ENCODE results near the gene NRP1. TPM values are rescaled to one million over a fixed set of nuclear protein-coding genes. Genes with fewer than 3 reads are reported as not detected.
"Not testable (repeated sequence)": the region's sequence is repeated elsewhere in the genome, so short reads cannot be mapped to it uniquely, and the experiment has no call there.

The NRP1 gene
- 1 to 10 TPM; 1.9 to 2.0 TPM for total RNA-seq

DNA sequence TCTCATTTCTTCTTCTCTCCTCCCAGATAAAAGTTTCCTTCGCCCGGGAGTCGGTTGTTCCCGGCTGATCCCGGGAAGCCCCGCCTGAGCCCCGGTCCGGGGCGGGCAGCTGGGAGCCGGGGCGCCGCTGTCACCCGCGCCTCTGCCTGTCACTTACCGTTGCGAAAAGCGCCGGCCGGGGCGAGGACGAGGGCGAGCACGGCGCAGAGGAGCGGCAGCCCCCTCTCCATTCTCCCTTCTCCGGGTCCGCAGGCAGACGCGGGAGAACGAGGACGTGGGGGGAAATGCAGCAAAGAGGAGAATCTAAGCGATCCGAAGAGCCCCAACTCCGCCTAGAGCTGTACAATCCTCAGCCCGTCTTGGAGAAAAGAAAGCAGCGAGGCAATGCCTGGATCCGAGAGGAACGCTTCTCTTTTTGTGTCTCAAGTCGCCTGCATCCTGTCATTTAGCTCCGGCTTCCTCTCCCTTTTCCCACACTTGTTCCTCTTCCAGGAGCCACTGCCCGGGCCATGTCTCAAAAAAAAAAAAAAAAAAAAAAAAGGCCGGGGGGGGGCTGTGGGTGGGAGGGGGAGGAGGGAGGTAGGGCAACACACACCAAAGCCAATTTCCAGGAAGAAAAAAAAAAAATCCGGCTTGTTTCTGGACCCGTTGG lies at the start of gene NRP1:
NRP1 (minus strand) TSS at position 515 of the 652 bp plus-strand sequence; CDS start at position 230, 285 bp downstream.
- CTCF ChIA-PET, result interaction anchor here (1.8 kb wide), 1 partner anchor 141 kb away, joined by 5 read pairs; no protein-coding TSS in a partner anchor
- POLR2A ChIA-PET, result no interaction called here

DNA sequence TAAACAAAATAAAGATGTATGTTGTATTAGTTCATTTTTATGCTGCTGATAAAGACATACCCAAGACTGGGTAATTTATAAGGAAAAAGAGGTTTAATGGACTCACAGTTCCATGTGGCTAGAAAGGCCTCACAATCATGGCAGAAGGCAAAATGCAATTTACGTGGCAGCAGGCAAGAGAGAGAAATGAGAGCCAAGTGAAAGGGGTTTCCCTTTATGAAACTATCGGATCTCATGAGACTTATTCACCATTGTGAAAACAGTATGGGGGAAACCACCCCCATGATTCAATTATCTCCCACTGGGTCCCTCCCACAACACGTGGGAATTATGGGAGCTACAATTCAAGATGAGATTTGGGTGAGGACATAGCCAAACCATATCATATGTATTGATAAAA lies 49.7 kb upstream of the NRP1 start:
- POLR2A ChIA-PET, CTCF ChIA-PET: not testable (repeated sequence)

DNA sequence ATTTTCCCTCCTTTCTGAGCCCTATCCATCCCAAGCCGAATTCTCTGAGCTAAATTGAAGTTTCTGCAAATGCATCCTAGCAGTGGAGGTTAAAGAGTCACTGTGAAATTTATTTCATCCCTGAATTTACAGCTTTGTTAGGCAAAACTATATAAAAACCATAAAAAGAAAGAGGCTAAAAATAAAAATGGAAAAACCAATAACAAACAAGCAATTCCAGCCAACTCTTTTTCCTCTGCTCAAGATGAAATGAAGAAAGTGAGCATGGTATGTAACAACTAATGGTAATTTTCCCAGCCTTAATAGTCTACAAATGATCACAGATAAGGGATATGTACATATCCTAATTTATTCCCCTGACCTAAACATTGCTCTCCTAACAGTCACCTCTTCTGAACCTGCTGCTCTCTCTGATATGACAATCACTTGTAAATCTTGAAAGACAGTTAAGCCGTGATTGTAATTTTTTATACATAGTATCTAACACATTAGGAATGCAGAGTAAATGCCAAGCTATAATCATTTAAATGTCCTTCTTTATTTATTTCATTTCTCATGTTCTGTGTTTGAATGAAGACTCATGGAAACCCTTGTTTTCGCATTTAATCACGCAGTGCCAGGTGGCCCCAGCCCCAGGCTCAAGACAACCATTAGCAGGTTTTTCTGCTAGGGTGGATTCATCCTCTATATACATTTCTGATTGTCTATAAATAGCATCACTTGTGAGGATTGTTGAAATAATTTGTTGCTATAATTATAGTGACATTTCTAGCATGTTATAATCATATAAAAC lies 48.6 kb upstream of the NRP1 start:
- POLR2A ChIA-PET, result no interaction called here
- CTCF ChIA-PET, result no interaction called here

DNA sequence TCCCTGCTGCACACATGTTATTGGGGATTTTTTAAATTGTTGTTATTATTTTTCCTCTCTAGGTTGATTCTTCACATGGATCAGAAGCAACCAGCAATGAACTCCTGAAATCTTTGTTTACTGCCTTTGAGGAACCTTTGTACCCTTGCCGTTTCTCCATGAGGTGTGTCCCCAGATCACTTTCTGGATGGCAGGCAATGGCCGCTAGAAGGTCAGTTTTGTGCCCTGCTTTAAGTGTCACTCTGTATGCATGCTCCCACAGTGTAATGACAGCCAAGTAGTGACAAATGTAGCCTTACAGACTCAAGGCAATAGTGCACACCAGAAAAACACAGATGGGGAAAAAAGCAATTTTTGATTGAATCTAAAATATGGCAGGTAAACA lies 47.7 kb upstream of the NRP1 start:
- CTCF ChIA-PET, result no interaction called here
- POLR2A ChIA-PET, result no interaction called here

DNA sequence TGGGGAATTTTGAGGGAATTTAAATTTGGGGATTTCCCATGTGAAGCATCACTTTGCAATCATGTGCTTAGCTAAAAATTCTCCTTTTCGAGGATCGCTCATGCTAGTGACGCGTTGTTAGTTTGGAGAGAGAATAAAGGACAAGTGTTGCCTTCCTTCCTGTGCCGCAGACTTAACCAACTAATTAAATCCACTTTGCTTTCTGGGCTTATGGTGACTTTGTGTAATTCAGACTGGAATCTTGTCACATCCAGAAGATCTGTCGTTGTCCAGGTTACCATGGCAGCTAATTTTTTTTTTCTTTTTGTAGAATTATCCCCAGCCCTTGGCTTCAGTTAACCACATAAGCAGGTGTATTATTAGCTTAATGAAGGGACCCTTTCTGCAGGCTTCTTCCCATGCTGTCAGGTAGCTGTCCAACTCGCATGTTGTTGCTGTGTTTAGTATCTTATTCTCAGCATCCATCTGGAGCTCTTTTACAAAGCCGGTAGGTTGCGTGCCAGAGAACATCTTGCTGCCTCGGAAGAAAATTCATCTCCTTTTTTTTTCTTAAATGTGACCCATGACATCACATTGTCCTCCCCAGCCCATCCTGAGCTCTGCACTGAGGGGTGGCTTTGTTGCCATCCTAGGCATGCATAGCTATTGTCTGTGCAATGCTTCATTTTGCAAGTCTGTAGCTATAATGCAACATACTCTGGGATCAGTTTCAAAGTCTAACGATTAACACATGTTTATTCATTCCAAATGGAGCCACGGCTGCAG lies 47.2 kb upstream of the NRP1 start:
- ChIA-PET POLR2A (no interaction called here), CTCF (no interaction called here)

DNA sequence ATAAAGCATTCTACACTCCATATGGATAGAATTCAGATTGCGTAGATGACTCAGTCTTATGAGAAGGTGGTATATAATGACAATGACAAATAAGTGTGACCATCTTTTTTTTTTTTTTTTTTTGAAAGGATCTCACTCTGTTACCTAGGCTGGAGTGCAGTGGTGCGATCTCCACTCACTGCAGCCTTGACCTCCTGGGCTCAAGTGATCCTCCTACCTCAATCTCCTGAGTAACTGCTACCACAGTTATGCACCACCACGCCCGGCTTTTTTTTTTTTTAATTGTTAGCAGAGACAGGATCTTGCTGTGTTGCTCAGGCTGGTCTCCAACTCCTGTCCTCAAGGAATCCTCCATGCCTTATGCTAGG lies 43.2 kb upstream of the NRP1 start:
- ChIA-PET CTCF (no interaction called here), POLR2A (no interaction called here)

DNA sequence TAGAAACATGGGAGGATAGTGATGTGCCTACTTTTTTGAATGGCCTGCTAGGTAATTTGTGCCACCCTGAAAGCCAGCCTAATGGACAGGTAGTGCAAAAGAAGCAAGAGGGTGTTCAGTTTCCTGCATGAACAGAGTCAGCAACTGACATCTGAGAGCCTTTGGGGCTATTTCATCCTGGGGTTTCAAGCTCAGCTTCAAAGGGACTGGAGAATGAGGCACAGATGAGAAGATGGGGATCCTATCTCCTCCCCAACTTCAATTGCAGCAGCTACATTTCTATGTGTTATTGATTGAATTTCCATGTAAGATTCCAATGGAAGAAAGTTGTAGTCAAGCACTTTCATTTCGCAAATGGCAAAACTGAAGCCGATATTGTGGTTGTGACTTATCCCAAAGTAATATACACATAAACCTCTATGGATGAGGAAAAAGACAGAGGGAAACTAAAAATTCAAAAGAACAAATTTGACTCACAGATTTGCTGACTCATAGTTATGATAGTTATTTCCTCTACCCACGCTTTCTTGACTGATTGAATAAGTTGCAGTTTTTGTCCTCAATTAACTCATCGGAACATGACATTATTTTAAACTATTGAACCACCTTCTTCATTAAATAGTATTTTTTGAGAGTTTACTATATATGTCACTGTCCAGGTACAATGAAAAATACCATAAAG lies 42.6 kb upstream of the NRP1 start:
- ChIA-PET CTCF (no interaction called here), POLR2A (no interaction called here)

DNA sequence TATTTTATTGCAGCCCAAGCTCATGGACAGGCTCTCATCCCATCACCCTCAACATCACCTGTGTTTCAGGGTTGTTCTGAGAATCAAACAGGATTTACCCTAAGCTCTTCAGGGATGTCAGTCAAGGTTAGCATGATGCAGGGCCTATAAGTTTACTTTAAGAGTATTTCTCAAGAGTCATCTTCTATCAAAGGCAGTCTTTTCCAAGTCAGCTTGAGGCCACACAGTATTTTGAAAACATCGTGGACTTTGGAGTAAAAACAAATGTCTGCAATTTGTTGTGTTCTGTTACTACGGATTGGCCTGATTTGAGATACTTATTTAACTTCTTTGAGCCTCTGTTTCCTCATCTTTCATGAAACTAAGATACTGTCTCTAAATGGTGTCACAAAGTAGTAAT lies 42.0 kb upstream of the NRP1 start:
- ChIA-PET CTCF (no interaction called here), POLR2A (no interaction called here)

DNA sequence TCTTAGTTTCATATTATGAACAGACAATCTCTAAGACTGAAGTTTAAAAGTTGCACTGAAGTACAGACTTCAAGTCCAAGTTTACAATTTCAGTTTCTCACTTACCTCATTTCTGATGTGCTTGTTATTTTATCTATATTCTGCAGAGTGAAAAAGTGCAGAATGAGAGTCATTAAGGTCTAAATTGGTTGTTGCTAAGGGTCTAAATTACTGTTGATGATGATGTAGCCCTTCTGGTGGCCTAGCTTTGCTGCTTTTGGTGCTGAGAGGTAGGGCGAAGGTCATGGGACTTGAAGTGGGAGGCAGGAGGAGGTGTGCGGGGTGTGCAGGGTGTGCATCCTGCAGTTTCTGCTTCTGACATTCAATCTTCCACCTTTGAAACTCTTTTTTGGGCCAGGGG lies 38.8 kb upstream of the NRP1 start:
- ChIA-PET CTCF (no interaction called here), POLR2A (no interaction called here)

DNA sequence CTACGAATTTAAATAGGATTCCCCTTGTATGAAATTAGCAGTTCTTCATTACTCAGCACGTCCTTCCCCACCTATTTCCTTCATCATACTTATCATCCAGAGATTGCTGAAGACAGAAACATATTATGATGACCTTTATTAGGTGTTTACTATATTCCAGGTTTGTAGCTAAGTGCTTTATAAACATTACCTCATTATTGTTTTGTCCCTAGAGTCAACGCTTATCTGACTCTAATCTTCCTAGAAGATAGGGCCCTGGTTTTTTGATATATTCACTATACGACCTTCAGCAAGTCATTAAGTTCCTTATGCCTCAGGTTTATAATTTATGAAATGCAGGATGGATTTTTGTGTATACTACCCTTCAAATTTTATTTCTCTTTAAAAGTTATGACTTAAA lies 36.8 kb upstream of the NRP1 start:
- CTCF ChIA-PET, result no interaction called here
- POLR2A ChIA-PET, result no interaction called here

DNA sequence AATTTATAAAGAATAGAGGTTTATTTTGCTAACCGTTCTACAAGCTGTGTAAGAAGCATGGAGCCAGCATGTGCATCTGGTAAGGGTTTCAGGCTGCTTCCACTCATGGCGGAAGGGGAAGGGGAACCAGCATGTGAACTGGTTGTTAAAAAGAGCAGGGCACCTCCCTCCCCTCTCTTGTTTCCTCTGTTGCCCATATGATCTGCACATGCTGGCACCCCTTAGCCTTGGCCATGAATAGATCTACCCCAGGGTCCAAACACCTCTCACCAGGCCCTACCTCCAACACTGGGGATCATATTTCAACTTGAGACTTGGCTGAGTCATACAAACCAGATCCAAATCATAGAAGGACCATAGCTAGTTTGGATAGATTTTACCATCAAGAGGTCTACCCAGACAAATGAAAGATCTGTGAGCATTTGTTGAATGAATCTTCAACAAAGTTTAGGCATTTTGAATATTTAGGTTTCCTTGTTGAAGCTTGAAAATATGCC lies 36.0 kb upstream of the NRP1 start:
- ChIA-PET POLR2A (no interaction called here), CTCF (no interaction called here)

DNA sequence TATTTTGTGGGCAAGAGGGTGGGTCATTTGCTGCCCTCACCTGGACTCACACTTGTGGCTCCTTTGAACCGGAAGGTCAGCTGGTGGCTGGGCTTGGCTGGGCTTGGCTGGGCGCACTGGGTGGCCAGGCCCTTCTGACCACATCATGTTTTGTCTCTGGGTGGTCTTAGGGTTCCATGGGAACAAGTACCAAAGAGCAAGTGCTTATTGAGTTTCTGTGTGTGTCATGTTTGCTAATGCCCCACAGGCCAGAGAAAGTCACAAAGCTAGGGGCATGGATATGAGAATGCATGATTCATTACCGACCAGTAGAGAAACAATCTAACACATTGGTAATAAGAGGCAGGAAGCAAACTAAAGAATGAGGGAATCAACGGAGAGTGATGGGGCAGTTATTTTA lies 33.6 kb upstream of the NRP1 start:
- ChIA-PET CTCF (no interaction called here), POLR2A (no interaction called here)

DNA sequence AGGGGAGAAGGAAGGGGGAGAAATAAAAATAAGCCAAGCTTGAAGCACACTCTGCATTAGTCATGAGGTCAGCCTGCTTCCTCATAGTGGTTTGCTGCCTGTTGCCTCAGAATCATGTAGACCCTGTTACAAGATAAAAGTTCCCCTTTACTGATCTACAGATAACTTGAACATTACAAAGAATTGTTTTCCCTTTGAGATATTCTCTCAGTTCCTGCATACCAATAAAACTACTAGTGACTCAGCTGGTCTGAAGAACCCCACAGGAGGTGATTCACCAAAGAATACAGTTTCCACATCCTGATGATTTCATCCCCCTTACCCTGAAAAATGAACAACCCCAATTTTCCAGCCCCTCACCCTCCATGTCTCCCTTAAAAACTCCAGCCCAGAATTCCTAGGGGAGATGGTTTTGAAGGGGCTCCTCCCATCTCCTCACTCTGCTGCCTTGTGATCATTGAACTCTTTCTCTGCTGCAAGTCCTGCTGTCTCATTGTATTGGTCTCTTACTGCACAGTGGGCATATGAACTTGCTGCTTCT lies 31.5 kb upstream of the NRP1 start:
- ChIA-PET POLR2A (no interaction called here), CTCF (interaction anchor here (1.2 to 1.4 kb wide), 2 partner anchors 21 to 116 kb away, joined by 3 read pairs; no protein-coding TSS in a partner anchor)

DNA sequence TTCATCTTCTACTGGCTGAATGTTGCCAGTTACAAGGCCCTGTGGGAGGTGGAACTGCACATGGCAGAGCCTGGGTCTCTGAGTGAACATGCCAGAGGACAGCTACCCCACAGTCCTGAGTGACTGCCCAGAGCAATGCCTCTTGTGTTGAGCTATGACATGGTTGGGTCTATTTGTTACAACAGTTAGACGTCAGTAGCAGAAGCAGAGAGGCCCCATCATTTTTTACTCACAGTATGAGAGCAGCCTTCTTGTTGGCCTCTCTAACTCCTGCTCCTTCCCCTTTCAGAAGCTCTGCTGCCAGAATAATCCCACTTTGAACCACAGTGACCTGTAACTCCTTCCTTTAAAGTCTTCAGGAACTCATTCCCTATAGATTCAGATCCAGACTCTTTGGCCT lies 30.8 kb upstream of the NRP1 start:
- POLR2A ChIA-PET, result no interaction called here
- CTCF ChIA-PET, result interaction anchor here (1.2 kb wide), 1 partner anchor 116 kb away, joined by 3 read pairs; no protein-coding TSS in a partner anchor

DNA sequence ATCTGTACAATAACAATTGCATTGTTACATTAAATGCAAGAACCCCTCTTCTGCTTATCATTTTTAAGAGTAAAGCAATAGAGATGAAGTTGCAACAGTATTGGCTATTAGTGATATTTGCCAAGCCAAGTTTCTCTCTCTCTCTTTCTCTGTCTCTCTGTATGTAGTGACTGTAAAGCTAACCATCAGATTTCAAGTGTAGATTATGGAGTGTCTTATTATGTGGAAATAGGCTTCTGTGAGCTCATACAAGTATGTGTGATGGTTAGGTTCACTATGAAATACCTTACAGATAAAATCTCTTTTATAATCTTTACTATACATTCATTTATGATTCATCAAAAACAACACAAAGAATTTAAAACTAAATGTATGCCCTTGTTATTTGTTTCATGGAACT lies 28.6 kb upstream of the NRP1 start:
- ChIA-PET CTCF (no interaction called here), POLR2A (no interaction called here)

DNA sequence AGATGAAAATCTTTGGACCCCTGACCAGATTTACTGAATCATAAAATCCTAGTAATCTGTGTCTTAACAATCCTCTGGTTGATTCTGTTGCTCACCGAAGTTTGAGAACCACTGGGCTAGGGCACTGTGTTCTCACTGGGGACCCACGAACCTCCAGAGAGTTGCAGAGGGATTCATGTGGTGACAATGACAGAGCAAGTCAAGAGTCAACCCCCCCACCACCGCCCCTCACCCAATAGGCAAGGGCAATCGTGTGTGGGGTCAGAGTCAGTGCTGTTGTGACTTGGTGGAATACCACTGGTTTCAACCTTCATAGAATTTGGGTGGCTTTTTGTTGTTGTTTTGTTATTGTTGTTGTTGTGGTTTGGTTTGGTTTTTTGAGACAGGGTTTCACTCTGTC lies 23.5 kb upstream of the NRP1 start:
- ChIA-PET CTCF (no interaction called here), POLR2A (no interaction called here)

DNA sequence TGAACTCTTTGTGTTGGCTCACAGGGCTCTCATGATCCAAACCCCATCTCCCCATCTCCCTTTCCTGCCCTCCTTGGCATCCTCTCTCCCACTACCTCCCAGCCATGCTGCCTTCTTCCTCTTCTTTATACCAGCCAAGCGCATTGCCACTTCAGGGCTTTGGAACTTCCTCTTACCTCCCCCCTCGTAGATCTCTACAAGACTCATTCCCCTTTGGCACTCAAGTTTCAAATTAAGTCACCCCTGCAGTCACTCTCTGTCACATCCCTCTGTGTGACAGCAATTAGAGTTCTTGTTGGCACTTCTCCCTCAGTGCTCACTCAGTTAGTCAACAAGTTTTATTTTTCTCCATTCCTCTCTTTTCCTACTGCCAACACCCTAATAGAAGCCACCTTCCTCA lies 20.8 kb upstream of the NRP1 start:
- POLR2A ChIA-PET, result no interaction called here

DNA sequence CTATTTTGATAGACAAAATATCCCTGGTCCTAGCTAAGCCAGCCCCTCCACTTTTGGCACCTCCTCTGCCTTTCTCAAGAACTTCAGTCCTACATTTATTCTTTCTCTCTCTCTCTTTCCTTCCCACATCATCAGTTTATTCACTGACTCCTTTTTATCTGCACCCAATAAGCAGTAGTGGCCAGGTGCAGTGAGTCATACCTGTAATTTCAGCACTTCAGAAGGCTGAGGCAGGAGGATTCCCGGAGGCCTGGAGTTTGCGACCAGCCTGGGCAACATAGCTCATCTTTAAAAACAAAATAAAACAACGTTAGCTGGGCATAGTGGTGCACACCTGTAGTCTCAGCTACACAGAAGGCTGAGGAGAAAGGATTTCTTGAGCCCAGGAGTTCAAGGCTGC lies 19.4 kb upstream of the NRP1 start:
- CTCF ChIA-PET, result no interaction called here

More for the DNA sequence above, 20.8 kb upstream of the NRP1 start:
- CTCF ChIA-PET, result no interaction called here

DNA sequence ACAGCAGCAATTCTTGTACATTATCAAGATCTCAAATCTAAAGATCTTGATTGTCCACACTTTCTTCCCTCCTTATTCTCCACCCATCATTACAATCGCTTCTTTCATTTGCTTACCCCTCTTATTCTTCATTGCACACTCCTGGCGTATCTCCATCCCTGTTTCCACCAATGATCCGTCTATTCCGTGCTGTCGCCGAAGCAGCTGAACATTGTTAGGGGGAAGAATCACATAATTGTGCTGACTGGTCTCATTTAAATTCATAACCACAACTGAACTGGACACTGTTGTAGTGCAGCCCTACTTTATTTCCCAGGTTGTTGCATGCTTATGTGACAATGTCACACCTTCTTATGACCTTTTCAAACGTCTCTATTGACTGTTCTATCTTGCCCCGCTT lies 18.9 kb upstream of the NRP1 start:
- POLR2A ChIA-PET, result no interaction called here
- CTCF ChIA-PET, result no interaction called here

More for the DNA sequence above, 19.4 kb upstream of the NRP1 start:
- POLR2A ChIA-PET, result no interaction called here

DNA sequence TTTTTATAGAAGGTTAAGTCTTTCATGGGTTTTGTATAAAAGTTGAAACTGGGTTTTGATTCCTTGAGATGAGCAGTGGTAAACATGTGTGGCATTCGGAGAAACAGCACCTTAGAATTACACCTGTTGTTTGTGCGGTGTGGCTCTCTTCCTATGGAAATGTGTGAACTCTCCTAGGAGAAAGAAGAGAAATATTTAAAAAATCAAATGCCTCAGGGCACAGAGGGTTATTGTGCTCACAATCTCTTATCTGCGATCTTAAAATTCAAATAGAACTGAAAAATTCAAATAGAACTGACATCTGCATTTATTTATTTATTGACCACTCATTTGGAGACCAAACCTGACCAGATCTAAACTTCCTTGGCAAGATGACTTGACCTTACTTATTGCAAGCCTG lies 18.1 kb upstream of the NRP1 start:
- ChIA-PET CTCF (no interaction called here), POLR2A (no interaction called here)
